Measurements from ENCODE around the gene GTF2F2.

GTF2F2 gene

GRCh38 chr13:45320876-45321629, 200.7 kb downstream of the GTF2F2 start:
- TF ChIP-seq GATA2 (IDR thresholded peaks at IDR 0.05; ENCODE audit: low read depth, low read length) (no peak), GATA3 (IDR thresholded peaks at IDR 0.05; ENCODE audit: low read depth, low read length) (no peak)

- TF ChIP-seq GATA3 (IDR thresholded peaks at IDR 0.05; ENCODE audit: low read depth, low read length) (no peak), GATA2 (IDR thresholded peaks at IDR 0.05; ENCODE audit: low read depth, low read length) (no peak)
Observed at GRCh38 chr13:45325806-45326205, 205.5 kb downstream of the GTF2F2 start.

- TF ChIP-seq GATA3 (IDR thresholded peaks at IDR 0.05; ENCODE audit: low read depth, low read length) (no peak), GATA2 (IDR thresholded peaks at IDR 0.05; ENCODE audit: low read depth, low read length) (no peak)
Observed at GRCh38 chr13:45327253-45327955, 207.1 kb downstream of the GTF2F2 start.

GRCh38 chr13:45328661-45329111, 208.4 kb downstream of the GTF2F2 start:
- no peak for TF ChIP-seq GATA2 (IDR thresholded peaks at IDR 0.05; ENCODE audit: low read depth, low read length)
- TF ChIP-seq GATA3 (IDR thresholded peaks at IDR 0.05; ENCODE audit: low read depth, low read length): no peak

GRCh38 chr13:45331123-45331619, 210.9 kb downstream of the GTF2F2 start:
- TF ChIP-seq GATA2 (IDR thresholded peaks at IDR 0.05; ENCODE audit: low read depth, low read length) (no peak), GATA3 (IDR thresholded peaks at IDR 0.05; ENCODE audit: low read depth, low read length) (no peak)

GRCh38 chr13:45331692-45332035, 211.4 kb downstream of the GTF2F2 start:
- TF ChIP-seq GATA3 (IDR thresholded peaks at IDR 0.05; ENCODE audit: low read depth, low read length): no peak
- no peak for TF ChIP-seq GATA2 (IDR thresholded peaks at IDR 0.05; ENCODE audit: low read depth, low read length)

GRCh38 chr13:45332036-45332830, 211.9 kb downstream of the GTF2F2 start:
- TF ChIP-seq GATA3 (IDR thresholded peaks at IDR 0.05; ENCODE audit: low read depth, low read length): no peak
- no peak for TF ChIP-seq GATA2 (IDR thresholded peaks at IDR 0.05; ENCODE audit: low read depth, low read length)

GRCh38 chr13:45332831-45333219, 212.5 kb downstream of the GTF2F2 start:
- TF ChIP-seq GATA3 (IDR thresholded peaks at IDR 0.05; ENCODE audit: low read depth, low read length) (no peak), GATA2 (IDR thresholded peaks at IDR 0.05; ENCODE audit: low read depth, low read length) (no peak)

- no peak for TF ChIP-seq GATA2 (IDR thresholded peaks at IDR 0.05; ENCODE audit: low read depth, low read length)
- TF ChIP-seq GATA3 (IDR thresholded peaks at IDR 0.05; ENCODE audit: low read depth, low read length): no peak
Observed at GRCh38 chr13:45333251-45333976, 213.1 kb downstream of the GTF2F2 start.

All from SH-SY5Y (cell line).